GM19324 (cell line): ENCODE results near the gene GABRP.
A peak's percentile ranks its signal among the peaks of the same experiment; 100 is the strongest.
"Not testable (repeated sequence)": the region's sequence is repeated elsewhere in the genome, so short reads cannot be mapped to it uniquely, and the experiment has no call there.

ENCODE experiments used
- ATAC-seq: cut with Tn5 transposase; IDR thresholded peaks from one replicate; pipeline ENCODE4 v1.9.1; 2021; ENCODE audit warnings: mild to moderate bottlenecking, moderate library complexity; ENCODE audit not compliant: unreplicated experiment, low FRiP score

Gene GABRP

DNA sequence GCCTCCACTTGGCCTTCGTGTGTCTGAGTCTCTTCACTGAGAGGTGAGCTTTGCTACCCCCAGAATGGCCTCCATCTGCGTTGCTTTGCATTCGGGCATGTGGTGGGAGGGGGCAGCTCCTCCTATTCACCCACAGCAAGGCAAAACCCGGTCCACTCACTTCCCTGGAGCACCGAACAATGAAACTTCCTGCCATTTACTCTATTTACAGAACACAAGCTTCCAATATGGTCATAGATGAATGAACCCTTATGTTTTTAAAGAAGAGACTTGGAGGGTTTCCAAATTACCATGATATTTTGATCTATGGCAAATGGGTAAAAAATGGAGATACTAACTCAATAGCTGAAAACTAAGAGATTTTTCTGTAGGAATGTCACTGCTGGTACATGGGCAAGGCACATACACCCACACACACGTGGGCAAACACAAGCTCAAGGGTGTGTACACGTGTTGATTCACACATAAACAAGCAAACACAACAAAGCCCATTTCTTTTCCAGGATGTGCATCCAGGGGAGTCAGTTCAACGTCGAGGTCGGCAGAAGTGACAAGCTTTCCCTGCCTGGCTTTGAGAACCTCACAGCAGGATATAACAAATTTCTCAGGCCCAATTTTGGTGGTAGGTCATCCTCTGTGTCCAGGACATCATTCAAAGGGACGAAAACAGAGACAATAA lies 5.2 kb downstream of the GABRP start:
- ATAC-seq = no peak

DNA sequence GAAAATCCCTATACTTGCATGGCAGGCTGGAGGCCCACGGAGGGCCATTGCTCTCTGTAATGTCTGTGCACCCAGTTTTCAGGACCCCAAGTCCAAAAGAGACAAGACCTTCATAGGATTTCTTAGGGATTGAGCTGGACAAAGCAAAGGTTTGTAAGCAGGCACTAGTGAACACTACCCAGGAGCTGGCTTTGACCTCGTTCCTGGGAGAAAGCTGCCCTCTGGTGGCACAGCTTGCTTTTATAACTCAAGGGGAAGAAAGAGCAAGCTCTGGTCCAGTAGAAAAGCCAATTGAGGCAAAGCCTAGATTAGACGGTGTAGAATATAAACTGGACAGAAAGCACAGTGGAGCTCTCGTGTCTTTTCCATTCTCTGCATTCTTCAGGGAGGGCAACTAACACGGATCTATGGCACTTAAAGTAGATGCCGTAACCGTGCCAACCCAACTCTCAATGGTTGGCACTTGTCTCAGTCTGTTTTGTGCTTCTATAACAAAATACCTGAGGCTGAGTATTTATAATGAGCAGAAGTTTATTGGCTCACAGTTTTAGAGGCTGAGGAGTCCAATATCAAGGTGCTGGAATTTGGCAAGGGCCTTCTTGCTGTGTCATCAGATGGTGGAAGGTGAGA lies 7.9 kb downstream of the GABRP start:
- peak; percentile 40 for ATAC-seq

DNA sequence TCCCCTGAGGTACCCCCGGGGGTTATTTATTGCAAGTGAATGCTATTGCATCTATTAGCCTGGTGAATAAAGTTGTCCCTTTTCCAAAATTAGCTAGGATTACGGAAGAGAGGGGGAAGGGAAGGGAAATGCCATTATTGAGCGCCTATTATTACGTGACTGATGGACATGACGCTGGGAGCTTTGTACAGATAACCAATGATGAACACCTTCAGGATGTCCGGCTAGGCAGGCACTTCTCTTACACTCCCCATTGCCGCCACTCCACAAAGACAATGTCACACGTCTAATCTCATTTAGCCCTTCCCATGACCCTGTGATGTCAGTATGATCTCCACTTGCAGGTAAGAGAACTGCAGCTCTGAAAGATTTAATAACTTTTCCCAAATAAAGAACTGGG lies 9.4 kb downstream of the GABRP start:
- no peak for ATAC-seq

GRCh38 chr5:170795154-170795553 lies 11.6 kb downstream of the GABRP start:
- ATAC-seq = no peak

- ATAC-seq = no peak
Measured at GRCh38 chr5:170805666-170806065, 22.1 kb downstream of the GABRP start.

GRCh38 chr5:170809551-170809950 lies 26.0 kb downstream of the GABRP start:
- no peak for ATAC-seq

DNA sequence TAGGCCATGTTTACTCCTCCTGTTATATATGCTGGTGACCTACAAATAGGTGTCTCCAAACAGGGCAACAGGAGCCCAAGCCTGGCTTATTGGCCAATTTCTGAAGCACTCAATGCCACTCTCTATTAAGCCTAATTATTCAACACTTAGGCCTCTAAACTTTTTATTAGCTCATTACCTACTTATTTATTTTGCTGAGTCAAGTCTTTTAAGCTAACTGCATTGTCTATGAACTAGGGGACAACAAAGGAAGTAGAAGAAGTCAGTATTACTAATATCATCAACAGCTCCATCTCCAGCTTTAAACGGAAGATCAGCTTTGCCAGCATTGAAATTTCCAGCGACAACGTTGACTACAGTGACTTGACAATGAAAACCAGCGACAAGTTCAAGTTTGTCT lies 28.2 kb downstream of the GABRP start:
- ATAC-seq = no peak

- no peak for ATAC-seq
Measured at GRCh38 chr5:170813231-170813630, 29.7 kb downstream of the GABRP start.

DNA sequence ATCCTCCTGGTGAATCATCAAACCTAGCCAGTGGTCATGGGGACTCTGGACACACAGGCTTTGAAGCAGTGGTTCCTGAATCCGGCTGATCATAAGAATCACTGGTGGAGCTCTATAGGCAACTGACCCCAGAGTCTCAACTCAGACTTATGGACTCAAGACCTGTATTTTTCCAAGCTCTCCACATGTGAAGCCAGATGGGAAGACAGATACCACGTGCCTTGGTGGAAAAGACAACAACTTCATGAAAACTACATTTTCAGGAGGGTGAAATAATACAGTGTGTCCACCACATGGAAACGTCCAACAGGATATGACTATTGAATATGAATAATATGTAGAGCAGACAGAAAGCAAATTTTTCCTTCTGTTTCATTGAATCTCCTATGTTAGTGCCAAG lies 33.7 kb downstream of the GABRP start:
- ATAC-seq = no peak

DNA sequence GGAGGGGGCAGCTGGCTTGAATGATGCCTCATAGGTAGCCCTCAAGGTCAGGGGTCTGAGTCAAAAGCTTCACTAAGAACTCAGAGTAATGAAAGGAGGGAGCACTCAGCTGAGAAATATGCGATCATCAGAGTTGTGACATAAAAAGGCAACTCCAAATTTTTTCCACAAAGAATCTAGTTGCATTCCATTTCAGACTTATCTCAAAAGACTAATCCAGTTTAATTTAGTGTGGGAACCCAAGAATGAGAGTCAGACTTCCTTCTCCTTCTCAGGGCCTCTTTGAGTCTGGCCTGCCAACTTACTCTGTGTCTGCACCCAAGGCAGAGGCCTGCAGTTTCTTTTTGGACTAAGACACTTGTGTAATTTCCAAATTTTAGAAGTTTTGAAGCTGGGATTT lies 34.7 kb downstream of the GABRP start:
- ATAC-seq = no peak

GRCh38 chr5:170819824-170820223 lies 36.3 kb downstream of the GABRP start:
- no peak for ATAC-seq

- no peak for ATAC-seq
Measured at GRCh38 chr5:170821257-170821800, 37.8 kb downstream of the GABRP start.

- ATAC-seq = no peak
Measured at GRCh38 chr5:170826117-170826516, 42.6 kb downstream of the GABRP start.

GRCh38 chr5:170832241-170832640 lies 48.7 kb downstream of the GABRP start:
- ATAC-seq = no peak

DNA sequence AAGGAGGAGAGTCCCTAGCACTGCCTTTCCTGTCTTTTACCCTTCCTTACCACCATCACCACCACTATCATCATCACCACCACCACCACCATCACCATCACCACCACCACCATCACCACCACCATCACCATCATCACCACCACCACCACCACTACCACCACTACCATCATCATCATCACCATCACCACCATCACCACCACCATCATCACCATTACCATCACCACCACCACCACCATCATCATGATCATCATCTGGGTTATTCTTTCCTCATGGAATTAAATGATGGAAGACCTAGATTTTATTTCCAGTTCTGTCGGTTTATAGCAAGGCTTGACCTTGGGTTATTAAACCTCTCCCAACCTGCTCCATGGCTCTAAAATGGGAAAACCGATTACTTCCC lies 50.5 kb downstream of the GABRP start:
- ATAC-seq = not testable (repeated sequence)

- ATAC-seq = no peak
Measured at GRCh38 chr5:170836226-170836625, 52.7 kb downstream of the GABRP start.

GRCh38 chr5:170843870-170844269 lies 60.3 kb downstream of the GABRP start:
- no peak for ATAC-seq

DNA sequence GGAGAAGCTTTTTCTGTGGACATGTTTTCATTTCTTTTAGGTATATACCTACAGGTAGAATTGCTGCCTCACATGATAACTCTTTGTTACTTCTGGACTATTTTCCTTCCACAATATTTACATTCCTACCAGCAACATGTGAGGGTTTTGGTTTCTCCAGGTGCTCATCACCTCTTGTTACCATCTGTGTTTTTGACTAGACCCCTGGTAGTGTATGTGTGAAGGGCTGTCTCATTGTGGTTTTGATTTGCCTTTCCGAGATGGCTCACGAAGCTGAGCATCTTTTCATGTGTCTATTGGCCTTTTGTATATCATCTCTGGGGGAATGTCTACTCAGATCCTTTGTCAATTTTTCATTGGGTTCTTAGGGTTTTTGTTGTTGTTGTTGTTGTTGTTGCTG lies 61.1 kb downstream of the GABRP start:
- no peak for ATAC-seq

DNA sequence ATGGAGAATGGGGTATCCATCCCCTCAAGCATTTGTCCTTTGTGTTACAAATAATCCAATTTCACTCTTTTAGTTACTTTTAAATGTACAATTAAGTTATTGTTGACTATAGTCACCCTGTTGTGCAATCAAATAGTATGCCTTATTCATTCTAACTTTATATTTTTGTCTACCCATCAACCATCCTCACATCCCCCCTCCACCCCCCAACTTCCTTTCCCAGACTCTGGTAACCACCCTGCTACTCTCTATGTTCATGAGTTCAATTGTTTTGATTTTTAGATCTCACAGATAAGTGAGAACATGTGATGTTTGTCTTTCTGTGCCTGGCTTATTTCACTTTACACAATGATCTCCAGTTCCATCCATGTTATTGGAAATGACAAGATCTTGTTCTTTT lies 62.9 kb downstream of the GABRP start:
- ATAC-seq = no peak

GRCh38 chr5:170846846-170847245 lies 63.3 kb downstream of the GABRP start:
- no peak for ATAC-seq

DNA sequence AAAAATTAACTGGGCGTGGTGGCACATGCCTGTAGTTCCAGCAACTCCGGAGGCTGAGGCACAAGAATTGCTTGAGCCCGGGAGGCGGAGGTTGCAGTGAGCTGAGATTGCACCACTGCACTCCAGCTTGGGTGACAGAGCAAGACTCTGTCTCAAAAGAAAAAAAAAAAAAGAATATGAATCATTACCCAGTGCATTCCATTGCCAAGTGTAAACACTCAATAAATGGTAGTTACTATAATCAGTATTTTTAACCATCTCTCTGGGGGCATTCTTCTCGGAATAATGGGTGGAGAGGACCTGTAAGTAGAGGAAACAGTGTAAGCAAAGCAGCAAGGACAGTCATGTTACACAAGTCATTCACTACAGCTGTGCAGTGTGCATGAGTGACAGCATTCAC lies 64.5 kb downstream of the GABRP start:
- no peak for ATAC-seq

DNA sequence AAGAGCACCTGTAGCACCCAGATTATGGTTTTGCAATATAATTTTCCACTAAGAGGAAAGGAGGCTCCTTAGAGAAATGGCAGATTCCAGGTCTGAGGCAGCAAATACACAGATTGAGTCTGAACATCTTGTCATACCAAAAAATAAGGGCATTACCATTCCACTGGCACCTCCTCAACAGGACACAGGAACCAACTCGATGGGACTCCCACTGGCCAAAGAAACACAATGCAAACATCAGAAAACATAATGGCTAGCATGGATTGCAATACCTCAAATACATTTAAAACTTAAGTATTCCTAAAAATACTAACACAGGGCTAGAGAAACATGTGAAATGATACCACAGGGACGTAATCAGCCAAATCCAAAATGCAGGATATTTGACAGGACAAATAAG lies 65.8 kb downstream of the GABRP start:
- no peak for ATAC-seq
